GM19023 (cell line): ENCODE measurements around the gene BRWD1.
A peak's percentile ranks its signal among the peaks of the same experiment; 100 is the strongest.

Experiments
- ATAC-seq: cut with Tn5 transposase; IDR thresholded peaks from one replicate; pipeline ENCODE4 v1.9.1; 2021; ENCODE audit warnings: mild to moderate bottlenecking, moderate library complexity; ENCODE audit not compliant: unreplicated experiment

Gene BRWD1

GRCh38 chr21:39330001-39330400 lies 16.6 kb upstream of the BRWD1 start:
- ATAC-seq: no peak

GRCh38 chr21:39327727-39328126 lies 14.3 kb upstream of the BRWD1 start:
- no peak for ATAC-seq

- no peak for ATAC-seq
Measured at GRCh38 chr21:39326607-39327307, 13.3 kb upstream of the BRWD1 start.

- ATAC-seq: no peak
Measured at GRCh38 chr21:39325458-39325857, 12.0 kb upstream of the BRWD1 start.

GRCh38 chr21:39321424-39321823 lies 8.0 kb upstream of the BRWD1 start:
- ATAC-seq: no peak

GRCh38 chr21:39319814-39320332 lies 6.4 kb upstream of the BRWD1 start:
- ATAC-seq: no peak

- no peak for ATAC-seq
Measured at GRCh38 chr21:39319251-39319756, 5.9 kb upstream of the BRWD1 start.

GRCh38 chr21:39318091-39318959 lies 4.9 kb upstream of the BRWD1 start:
- no peak for ATAC-seq

- ATAC-seq: no peak
Measured at GRCh38 chr21:39317134-39318090, 4.0 kb upstream of the BRWD1 start.

GRCh38 chr21:39316729-39317128 lies 3.3 kb upstream of the BRWD1 start:
- ATAC-seq: no peak

GRCh38 chr21:39315603-39316445 lies 2.4 kb upstream of the BRWD1 start:
- no peak for ATAC-seq

GRCh38 chr21:39314143-39315027 lies 953 bp upstream of the BRWD1 start:
- ATAC-seq: peak; percentile 9

- peak; percentile 6 for ATAC-seq
Measured at GRCh38 chr21:39313042-39313570, 326 bp downstream of the BRWD1 start.

- peak; percentile 76 for ATAC-seq
Measured at GRCh38 chr21:39312112-39313041, 1.1 kb downstream of the BRWD1 start.

GRCh38 chr21:39311164-39311563 lies 2.3 kb downstream of the BRWD1 start:
- ATAC-seq: no peak

- no peak for ATAC-seq
Measured at GRCh38 chr21:39307466-39307865, 6.0 kb downstream of the BRWD1 start.

- ATAC-seq: no peak
Measured at GRCh38 chr21:39300587-39300986, 12.8 kb downstream of the BRWD1 start.
